ENCODE data around the gene ZNF423. TPM values are rescaled to one million over a fixed set of nuclear protein-coding genes. Genes with fewer than 3 reads are reported as not detected.

Gene ZNF423
- total RNA-seq, 1 donor from 2014 or later: 49.8 TPM

DNA sequence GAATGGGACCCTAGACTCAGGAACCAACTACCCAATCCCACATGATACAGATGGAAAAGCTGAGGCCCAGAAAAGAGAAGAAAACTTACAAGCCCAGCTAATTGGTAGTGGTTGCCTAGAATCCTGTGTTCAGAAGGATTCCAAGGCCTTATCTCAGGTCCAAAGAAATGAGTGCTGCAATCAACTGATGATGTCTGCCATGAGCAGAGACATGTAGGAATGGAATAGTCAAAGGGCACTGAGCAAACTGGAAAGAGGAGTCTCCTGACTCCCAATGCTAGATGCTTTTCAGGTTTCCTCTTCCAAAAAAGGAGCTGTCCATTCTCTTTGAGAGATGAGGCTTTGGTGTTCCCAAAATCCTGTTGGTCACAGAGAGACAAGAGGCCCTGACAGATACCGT is 210.6 kb downstream of the ZNF423 start:
- Mint-ChIP-seq H3K4me1 (ENCODE audit: low read depth) (peaks cover 18% of the 10 kb centered on the region), H3K27me3 (no peaks in the 10 kb centered on the region), H3K9me3 (ENCODE audit: low read depth) (peaks cover 19% of the 10 kb centered on the region), H3K27ac (no peak overlapping the region), H3K36me3 (ENCODE audit: insufficient read depth) (peaks cover 19% of the 10 kb centered on the region), H3K4me3 (ENCODE audit: low read depth) (no peak overlapping the region)
- TF ChIP-seq, protein P1, sequence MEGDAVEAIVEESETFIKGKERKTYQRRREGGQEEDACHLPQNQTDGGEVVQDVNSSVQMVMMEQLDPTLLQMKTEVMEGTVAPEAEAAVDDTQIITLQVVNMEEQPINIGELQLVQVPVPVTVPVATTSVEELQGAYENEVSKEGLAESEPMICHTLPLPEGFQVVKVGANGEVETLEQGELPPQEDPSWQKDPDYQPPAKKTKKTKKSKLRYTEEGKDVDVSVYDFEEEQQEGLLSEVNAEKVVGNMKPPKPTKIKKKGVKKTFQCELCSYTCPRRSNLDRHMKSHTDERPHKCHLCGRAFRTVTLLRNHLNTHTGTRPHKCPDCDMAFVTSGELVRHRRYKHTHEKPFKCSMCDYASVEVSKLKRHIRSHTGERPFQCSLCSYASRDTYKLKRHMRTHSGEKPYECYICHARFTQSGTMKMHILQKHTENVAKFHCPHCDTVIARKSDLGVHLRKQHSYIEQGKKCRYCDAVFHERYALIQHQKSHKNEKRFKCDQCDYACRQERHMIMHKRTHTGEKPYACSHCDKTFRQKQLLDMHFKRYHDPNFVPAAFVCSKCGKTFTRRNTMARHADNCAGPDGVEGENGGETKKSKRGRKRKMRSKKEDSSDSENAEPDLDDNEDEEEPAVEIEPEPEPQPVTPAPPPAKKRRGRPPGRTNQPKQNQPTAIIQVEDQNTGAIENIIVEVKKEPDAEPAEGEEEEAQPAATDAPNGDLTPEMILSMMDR (IDR thresholded peaks at IDR 0.05; ENCODE audit: unreplicated experiment): no peak
- no peak for DNase-seq (ENCODE audit: low spot score, unreplicated experiment)

DNA sequence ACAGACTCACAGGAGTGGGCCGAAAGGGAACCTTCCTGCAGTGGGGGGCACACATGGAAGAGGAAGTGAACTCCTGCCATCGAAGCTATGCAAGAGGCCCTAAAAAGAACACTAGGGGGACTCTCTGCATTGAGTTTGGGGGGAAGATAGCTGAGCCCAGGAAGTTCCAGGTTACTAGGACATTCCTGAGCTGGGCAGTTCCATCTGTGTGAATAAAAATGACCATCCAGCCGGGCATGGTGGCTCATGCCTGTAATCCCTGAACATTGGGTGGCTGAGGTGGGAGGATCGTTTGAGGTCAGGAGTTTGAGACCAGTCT is 211.8 kb downstream of the ZNF423 start:
- peaks cover 17% of the 10 kb centered on the region for H3K36me3 Mint-ChIP-seq (ENCODE audit: insufficient read depth)
- H3K4me1 Mint-ChIP-seq (ENCODE audit: low read depth): peaks cover 23% of the 10 kb centered on the region
- TF ChIP-seq, protein P1 (IDR thresholded peaks at IDR 0.05; ENCODE audit: unreplicated experiment): no peak
- no peak overlapping the region for H3K27ac Mint-ChIP-seq
- peaks cover 15% of the 10 kb centered on the region for H3K9me3 Mint-ChIP-seq (ENCODE audit: low read depth)
- H3K4me3 Mint-ChIP-seq (ENCODE audit: low read depth): no peak overlapping the region
- no peak for DNase-seq (ENCODE audit: low spot score, unreplicated experiment)
- H3K27me3 Mint-ChIP-seq: no peaks in the 10 kb centered on the region

DNA sequence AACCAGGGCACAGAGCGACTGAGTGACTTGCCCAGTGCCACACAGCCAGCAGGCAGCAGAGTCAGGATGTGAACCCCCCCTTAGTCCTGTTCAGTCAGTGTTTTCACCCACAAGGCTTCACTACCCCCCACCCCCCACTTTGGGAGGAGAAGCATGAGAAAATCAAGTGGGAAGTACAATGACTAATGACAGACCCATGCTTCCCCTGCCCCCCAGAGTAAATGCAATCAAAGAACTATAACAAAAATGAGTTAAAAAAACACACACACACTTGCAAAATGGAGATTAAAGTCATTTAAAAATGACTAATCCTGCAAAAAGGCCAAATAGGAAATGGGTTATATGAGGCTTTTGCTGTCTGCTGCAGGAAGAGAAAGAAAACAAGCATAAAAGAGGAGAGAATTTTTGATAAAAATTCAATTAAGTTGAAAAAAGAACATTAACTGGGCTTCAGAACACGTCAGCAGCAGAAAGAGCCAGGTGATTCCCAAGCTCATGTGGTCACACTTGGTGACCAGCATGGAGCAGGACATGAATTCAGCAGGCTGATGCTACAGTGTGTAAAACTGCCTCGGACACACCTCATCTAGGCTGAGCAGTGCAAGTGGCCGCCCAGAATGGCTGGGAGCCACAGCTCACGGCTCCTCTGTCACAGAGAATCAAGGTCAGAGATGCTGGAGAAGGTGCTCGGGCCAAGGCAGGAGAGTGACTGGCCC is 212.3 kb downstream of the ZNF423 start:
- TF ChIP-seq, protein P1 (IDR thresholded peaks at IDR 0.05; ENCODE audit: unreplicated experiment): no peak
- Mint-ChIP-seq H3K27ac (peak overlapping the region; percentile 71), H3K27me3 (no peaks in the 10 kb centered on the region), H3K9me3 (ENCODE audit: low read depth) (peaks cover 11% of the 10 kb centered on the region), H3K4me1 (ENCODE audit: low read depth) (peaks cover 23% of the 10 kb centered on the region), H3K36me3 (ENCODE audit: insufficient read depth) (peaks cover 14% of the 10 kb centered on the region), H3K4me3 (ENCODE audit: low read depth) (no peak overlapping the region)
- no peak for DNase-seq (ENCODE audit: low spot score, unreplicated experiment)

DNA sequence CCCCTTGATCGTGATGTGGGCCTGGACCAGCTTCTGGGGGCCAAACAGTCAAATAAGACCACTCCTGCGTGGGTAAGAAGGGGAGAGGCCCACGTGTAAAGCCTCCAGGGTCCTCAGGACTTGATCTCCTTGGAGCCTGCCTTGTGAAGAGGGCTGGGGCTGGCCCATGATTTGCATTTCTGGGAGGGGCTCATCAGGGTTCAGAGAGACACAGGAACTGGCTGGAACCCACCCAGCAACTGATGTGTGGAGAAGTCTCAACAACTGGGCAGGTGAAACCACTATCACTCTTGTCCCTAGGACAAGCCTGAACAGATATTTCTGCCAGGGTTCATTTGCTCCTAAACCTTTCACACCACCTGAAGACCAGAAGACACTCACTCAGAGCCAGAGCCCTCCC is 214.7 kb downstream of the ZNF423 start:
- Mint-ChIP-seq H3K36me3 (ENCODE audit: insufficient read depth) (peaks cover 16% of the 10 kb centered on the region), H3K27ac (peak overlapping the region; percentile 56), H3K27me3 (no peaks in the 10 kb centered on the region), H3K4me1 (ENCODE audit: low read depth) (peaks cover 23% of the 10 kb centered on the region), H3K4me3 (ENCODE audit: low read depth) (no peak overlapping the region), H3K9me3 (ENCODE audit: low read depth) (no peaks in the 10 kb centered on the region)
- no peak for DNase-seq (ENCODE audit: low spot score, unreplicated experiment)
- TF ChIP-seq, protein P1 (IDR thresholded peaks at IDR 0.05; ENCODE audit: unreplicated experiment): no peak

DNA sequence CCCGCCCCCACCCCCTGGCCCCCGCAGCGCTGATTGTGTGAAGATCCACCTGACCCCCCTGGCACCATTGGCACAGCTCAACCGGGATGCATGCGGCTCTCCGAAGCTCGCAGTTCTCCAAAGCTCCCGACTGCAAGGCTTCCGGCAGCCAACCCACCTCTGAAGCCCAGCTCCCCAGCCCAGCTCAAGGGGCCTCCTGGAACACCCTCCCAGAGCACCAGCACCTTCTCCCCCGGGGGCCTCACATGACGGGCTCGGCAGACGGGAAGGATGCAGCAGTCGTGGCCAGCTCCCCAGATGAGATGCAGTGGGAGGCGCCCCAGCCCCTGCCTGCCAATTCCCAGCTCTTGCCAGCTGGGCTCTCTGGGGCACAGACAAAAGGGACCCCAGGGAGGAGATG is 215.3 kb downstream of the ZNF423 start:
- Mint-ChIP-seq H3K27ac (no peak overlapping the region), H3K4me1 (ENCODE audit: low read depth) (peaks cover 23% of the 10 kb centered on the region), H3K27me3 (no peaks in the 10 kb centered on the region), H3K9me3 (ENCODE audit: low read depth) (no peaks in the 10 kb centered on the region), H3K4me3 (ENCODE audit: low read depth) (no peak overlapping the region), H3K36me3 (ENCODE audit: insufficient read depth) (peaks cover 12% of the 10 kb centered on the region)
- DNase-seq (ENCODE audit: low spot score, unreplicated experiment): no peak
- TF ChIP-seq, protein P1 (IDR thresholded peaks at IDR 0.05; ENCODE audit: unreplicated experiment): no peak
